ENCODE measurements around the gene GRIN2A.

Gene GRIN2A

GRCh38 chr16:9736547-9736946, 445.7 kb downstream of the GRIN2A start:
- DNase-seq, result no peak

GRCh38 chr16:9723136-9723535, 459.1 kb downstream of the GRIN2A start:
- no peak for DNase-seq

- DNase-seq, result no peak
Observed at GRCh38 chr16:9713907-9714306, 468.3 kb downstream of the GRIN2A start.

GRCh38 chr16:9713156-9713555, 469.1 kb downstream of the GRIN2A start:
- DNase-seq, result no peak

GRCh38 chr16:9708972-9709620, 473.1 kb downstream of the GRIN2A start:
- DNase-seq, result no peak

- no peak for DNase-seq
Observed at GRCh38 chr16:9706217-9706836, 475.9 kb downstream of the GRIN2A start.

GRCh38 chr16:9703731-9704130, 478.5 kb downstream of the GRIN2A start:
- no peak for DNase-seq
